H9 (cell line): Measurements from ENCODE around the gene RASGRF2. TPM values are rescaled to one million over a fixed set of nuclear protein-coding genes. Genes with fewer than 3 reads are reported as not detected.

Source experiments
- DNase-seq: peaks from one replicate; pipeline ENCODE4 v3.0.0-alpha.2; 2017
- H2AFZ ChIP-seq: one replicate; pipeline ENCODE4 v1.6.1; 2013; ENCODE audit warnings: mild to moderate bottlenecking, low read length, control low read depth, moderate library complexity
- H2AK5ac ChIP-seq: 2 replicates; pipeline ENCODE4 v1.6.1; 2013; ENCODE audit warnings: low read length, control low read depth, mixed read lengths; ENCODE audit not compliant: insufficient read length
- H2BK120ac ChIP-seq: one replicate; pipeline ENCODE4 v1.6.1; 2013; ENCODE audit warnings: low read depth, mild to moderate bottlenecking, low read length, control low read depth, inconsistent platforms; ENCODE audit not compliant: poor library complexity, severe bottlenecking
- H2BK12ac ChIP-seq: 2 replicates; pipeline ENCODE4 v1.6.1; 2013; ENCODE audit warnings: low read length, control low read depth, mixed read lengths, low read depth; ENCODE audit not compliant: insufficient read length
- H2BK15ac ChIP-seq: 2 replicates; pipeline ENCODE4 v1.6.1; 2013; ENCODE audit warnings: low read depth, low read length, control low read depth
- H2BK20ac ChIP-seq: one replicate; pipeline ENCODE4 v1.6.1; 2013; ENCODE audit warnings: low read depth, mild to moderate bottlenecking, low read length, control low read depth, inconsistent platforms; ENCODE audit not compliant: poor library complexity, severe bottlenecking
- H2BK5ac ChIP-seq: 2 replicates; pipeline ENCODE4 v1.6.1; 2013; ENCODE audit warnings: low read length, control low read depth, mixed read lengths; ENCODE audit not compliant: insufficient read length
- H3K14ac ChIP-seq: 2 replicates; pipeline ENCODE4 v1.6.1; 2013; ENCODE audit warnings: low read length, control low read depth; ENCODE audit not compliant: insufficient read depth
- H3K18ac ChIP-seq: 2 replicates; pipeline ENCODE4 v1.6.1; 2013; ENCODE audit warnings: low read depth, mild to moderate bottlenecking, mixed read lengths, low read length, control low read depth; ENCODE audit not compliant: insufficient read length
- H3K23ac ChIP-seq: 2 replicates; pipeline ENCODE4 v1.6.1; 2013; ENCODE audit warnings: low read length, control low read depth, mixed read lengths, low read depth; ENCODE audit not compliant: insufficient read length
- H3K23me2 ChIP-seq: 2 replicates; pipeline ENCODE4 v1.6.1; 2013; ENCODE audit warnings: low read depth, mild to moderate bottlenecking, mixed read lengths, low read length, control low read depth; ENCODE audit not compliant: insufficient read length, poor library complexity, severe bottlenecking
- H3K27ac ChIP-seq: 2 replicates; pipeline ENCODE4 v1.5.1; 2013; ENCODE audit warnings: low read length, control low read depth, mixed read lengths, low read depth; ENCODE audit not compliant: insufficient read length
- H3K27me3 ChIP-seq: 2 replicates; pipeline ENCODE4 v1.6.1; 2013; ENCODE audit warnings: low read length, control low read depth, inconsistent platforms; ENCODE audit not compliant: insufficient read depth
- H3K4ac ChIP-seq: 2 replicates; pipeline ENCODE4 v1.6.1; 2013; ENCODE audit warnings: low read depth, mild to moderate bottlenecking, control low read depth, inconsistent platforms, low read length, moderate library complexity
- H3K4me1 ChIP-seq: 2 replicates; pipeline ENCODE4 v1.6.1; 2013; ENCODE audit warnings: low read length, control low read depth, inconsistent platforms; ENCODE audit not compliant: insufficient read depth
- H3K4me2 ChIP-seq: 2 replicates; pipeline ENCODE4 v1.6.1; 2013; ENCODE audit warnings: low read length, control low read depth, mixed read lengths; ENCODE audit not compliant: insufficient read length, insufficient read depth
- H3K56ac ChIP-seq: 2 replicates; pipeline ENCODE4 v1.6.1; 2013; ENCODE audit warnings: low read depth, mild to moderate bottlenecking, mixed read lengths, low read length, control low read depth; ENCODE audit not compliant: insufficient read length
- H3K79me1 ChIP-seq: 2 replicates; pipeline ENCODE4 v1.6.1; 2013; ENCODE audit warnings: low read depth, mild to moderate bottlenecking, moderate library complexity, low read length, control low read depth, inconsistent platforms; ENCODE audit not compliant: insufficient read depth, poor library complexity, severe bottlenecking
- H3K79me2 ChIP-seq: 2 replicates; pipeline ENCODE4 v1.6.1; 2013; ENCODE audit warnings: low read length, control low read depth, inconsistent platforms; ENCODE audit not compliant: insufficient read depth
- H3K9ac ChIP-seq: 2 replicates; pipeline ENCODE4 v1.6.1; 2013; ENCODE audit warnings: low read length, control low read depth, mixed read lengths; ENCODE audit not compliant: insufficient read length; ENCODE audit errors: extremely low read depth
- H3K9me3 ChIP-seq: one replicate; pipeline ENCODE4 v1.6.1; 2013; ENCODE audit warnings: low read depth, low read length, inconsistent platforms; ENCODE audit not compliant: control insufficient read depth
- H3T11ph ChIP-seq: one replicate; pipeline ENCODE4 v1.6.1; 2013; ENCODE audit warnings: mild to moderate bottlenecking, low read length, control low read depth, inconsistent platforms
- H4K20me1 ChIP-seq: one replicate; pipeline ENCODE4 v1.6.1; 2013; ENCODE audit not compliant: control insufficient read depth, insufficient read length, insufficient read depth
- H4K5ac ChIP-seq: 2 replicates; pipeline ENCODE4 v1.6.1; 2013; ENCODE audit warnings: low read depth, mild to moderate bottlenecking, mixed read lengths, low read length, control low read depth; ENCODE audit not compliant: insufficient read length
- H4K8ac ChIP-seq: replicated peaks from 2 replicates; pipeline ENCODE4 v1.6.1; 2013; ENCODE audit warnings: low read length, control low read depth, mixed read lengths, low read depth; ENCODE audit not compliant: insufficient read length
- H4K91ac ChIP-seq: 2 replicates; pipeline ENCODE4 v1.6.1; 2013; ENCODE audit warnings: low read depth, mild to moderate bottlenecking, moderate library complexity, mixed read lengths, low read length, control low read depth; ENCODE audit not compliant: insufficient read length
- H3K27ac Mint-ChIP-seq, 3 experiments: 2 replicates in 2 of 3; 3 replicates in 1 of 3; pipeline ENCODE4 v1.8.0; 2020 to 2021; ENCODE audit warnings: mixed read lengths in 3 of 3, mild to moderate bottlenecking in 1 of 3, moderate library complexity in 1 of 3
- H3K27me3 Mint-ChIP-seq: 2 replicates; pipeline ENCODE4 v1.8.0; 2021; ENCODE audit warnings: low read depth, mild to moderate bottlenecking, moderate library complexity, mixed read lengths
- H3K36me3 Mint-ChIP-seq, 3 experiments: 2 replicates in 2 of 3; 3 replicates in 1 of 3; pipeline ENCODE4 v1.8.0; 2020 to 2021; ENCODE audit warnings: low read depth in 3 of 3, mixed read lengths in 3 of 3; ENCODE audit not compliant: insufficient read depth in 1 of 3
- H3K4me1 Mint-ChIP-seq, 2 experiments: 2 replicates each; pipeline ENCODE4 v1.8.0; 2020; ENCODE audit warnings: mixed read lengths in 2 of 2
- H3K4me3 Mint-ChIP-seq, 2 experiments: 2 replicates in 1 of 2; 3 replicates in 1 of 2; pipeline ENCODE4 v1.8.0; 2020 to 2021; ENCODE audit warnings: mild to moderate bottlenecking in 2 of 2, mixed read lengths in 2 of 2, moderate library complexity in 1 of 2
- H3K9me3 Mint-ChIP-seq, 2 experiments: 2 replicates in 1 of 2; 3 replicates in 1 of 2; pipeline ENCODE4 v1.8.0; 2020; ENCODE audit warnings: mild to moderate bottlenecking in 2 of 2, mixed read lengths in 2 of 2, moderate library complexity in 1 of 2
- WGBS: extraction: QIAGEN DNeasy Blood & Tissue Kit; methylation state at CpG from one replicate; pipeline ENCODE4 v1.1.7; 2013; ENCODE audit warnings: missing lambda C conversion rate, low lambda C conversion rate, mixed read lengths; ENCODE audit not compliant: insufficient read length; ENCODE audit errors: extremely low coverage; 5-methylcytosine and 5-hydroxymethylcytosine counted together
- total RNA-seq: library from RNA; stranded (reverse); gene quantifications from 2 replicates; pipeline ENCODE4 v1.2.1, GENCODE V29; 2021
- TF ChIP-seq, protein P1 (sequence below): fragments of 200-600 bp; sonication (generic); conservative IDR thresholded peaks from 3 replicates; pipeline ENCODE4 v1.8.0; 2021; ENCODE audit warnings: antibody characterized with exemption, mild to moderate bottlenecking

The RASGRF2 gene
- total RNA-seq, 1 experiment from 2014 or later: 13.5 TPM

DNA sequence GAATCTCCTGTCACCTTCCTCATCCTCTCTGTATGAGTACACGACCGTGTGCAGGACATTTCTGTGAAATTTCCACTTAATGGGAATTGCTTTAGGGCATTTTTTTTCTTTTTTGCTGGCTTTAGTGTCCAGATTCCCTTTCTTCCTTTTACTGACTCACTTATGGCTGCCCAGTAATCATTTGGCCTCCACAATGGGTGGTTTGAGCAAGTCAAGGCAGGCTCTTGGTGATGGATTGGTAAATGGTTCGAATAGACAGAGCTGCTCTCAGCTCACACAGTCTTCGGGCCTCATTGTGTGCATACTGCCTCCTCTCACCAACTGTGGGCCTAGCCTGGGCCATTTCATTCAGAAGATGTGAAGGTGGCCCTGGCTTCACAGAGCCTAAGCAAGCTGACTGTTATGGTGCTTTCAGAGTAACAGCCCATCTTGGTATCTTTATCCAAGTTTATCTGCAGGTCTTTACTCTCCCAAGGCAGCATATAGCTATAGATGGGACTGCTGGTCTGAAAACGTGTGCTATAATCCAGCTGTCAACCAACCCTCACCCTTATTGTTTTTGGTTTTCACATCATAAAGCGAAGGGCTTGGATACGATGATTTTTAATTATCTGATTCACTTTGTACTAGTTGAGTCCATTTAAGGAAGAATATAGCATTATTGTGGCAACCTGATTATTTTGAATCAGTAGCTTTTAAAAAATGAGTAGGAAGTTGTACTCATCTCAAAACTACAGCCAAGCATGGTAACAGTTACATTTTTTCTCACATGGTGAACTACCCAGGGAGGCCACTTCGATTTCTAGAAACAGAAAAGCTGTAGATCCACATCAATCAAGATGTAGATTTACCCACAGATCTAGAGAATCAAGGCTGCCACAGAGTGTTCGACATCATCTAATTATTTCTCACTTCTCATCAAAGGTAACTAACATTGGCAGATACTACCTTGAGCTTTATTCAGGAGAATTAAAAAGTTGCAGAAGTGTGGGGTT, 222.5 kb downstream of the RASGRF2 start:
- H3K9ac ChIP-seq: no peak overlapping the region
- no peak for DNase-seq
- TF ChIP-seq, protein P1, sequence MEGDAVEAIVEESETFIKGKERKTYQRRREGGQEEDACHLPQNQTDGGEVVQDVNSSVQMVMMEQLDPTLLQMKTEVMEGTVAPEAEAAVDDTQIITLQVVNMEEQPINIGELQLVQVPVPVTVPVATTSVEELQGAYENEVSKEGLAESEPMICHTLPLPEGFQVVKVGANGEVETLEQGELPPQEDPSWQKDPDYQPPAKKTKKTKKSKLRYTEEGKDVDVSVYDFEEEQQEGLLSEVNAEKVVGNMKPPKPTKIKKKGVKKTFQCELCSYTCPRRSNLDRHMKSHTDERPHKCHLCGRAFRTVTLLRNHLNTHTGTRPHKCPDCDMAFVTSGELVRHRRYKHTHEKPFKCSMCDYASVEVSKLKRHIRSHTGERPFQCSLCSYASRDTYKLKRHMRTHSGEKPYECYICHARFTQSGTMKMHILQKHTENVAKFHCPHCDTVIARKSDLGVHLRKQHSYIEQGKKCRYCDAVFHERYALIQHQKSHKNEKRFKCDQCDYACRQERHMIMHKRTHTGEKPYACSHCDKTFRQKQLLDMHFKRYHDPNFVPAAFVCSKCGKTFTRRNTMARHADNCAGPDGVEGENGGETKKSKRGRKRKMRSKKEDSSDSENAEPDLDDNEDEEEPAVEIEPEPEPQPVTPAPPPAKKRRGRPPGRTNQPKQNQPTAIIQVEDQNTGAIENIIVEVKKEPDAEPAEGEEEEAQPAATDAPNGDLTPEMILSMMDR: no peak
- no peak overlapping the region for H2BK120ac ChIP-seq
- H3K27ac ChIP-seq: no peak overlapping the region
- H3K27me3 ChIP-seq: no peaks in the 10 kb centered on the region
- H2BK5ac ChIP-seq: no peak overlapping the region
- no peak overlapping the region for H2BK15ac ChIP-seq
- no peak overlapping the region for H3K56ac ChIP-seq
- no peaks in the 10 kb centered on the region for H4K20me1 ChIP-seq
- H3K79me2 ChIP-seq: no peaks in the 10 kb centered on the region
- no peak overlapping the region for H3K23ac ChIP-seq
- Mint-ChIP-seq H3K27me3 (no peaks in the 10 kb centered on the region), H3K4me1 (peaks cover 17 to 26% of the 10 kb centered on the region in 2 experiments), H3K9me3 (no peaks in the 10 kb centered on the region; a peak in 1 of 5 replicates), H3K4me3 (no peak overlapping the region), H3K36me3 (no peaks in the 10 kb centered on the region), H3K27ac (no peak overlapping the region)
- H3K79me1 ChIP-seq: no peaks in the 10 kb centered on the region
- H3T11ph ChIP-seq: no peak overlapping the region
- no peak overlapping the region for H2BK12ac ChIP-seq
- H4K5ac ChIP-seq: no peak overlapping the region
- H2AK5ac ChIP-seq: no peak overlapping the region
- H3K23me2 ChIP-seq: no peaks in the 10 kb centered on the region
- H4K8ac ChIP-seq: no peak overlapping the region
- H2AFZ ChIP-seq: no peak overlapping the region
- no peak overlapping the region for H3K4me2 ChIP-seq
- H3K4me1 ChIP-seq: no peaks in the 10 kb centered on the region
- H3K9me3 ChIP-seq: no peaks in the 10 kb centered on the region
- WGBS: no CpG with 5 or more reads among the region's 9 CpGs
- H4K91ac ChIP-seq: no peak overlapping the region
- H2BK20ac ChIP-seq: no peak overlapping the region
- no peak overlapping the region for H3K4ac ChIP-seq
- no peak overlapping the region for H3K14ac ChIP-seq
- H3K18ac ChIP-seq: no peak overlapping the region
